ENCODE data around the gene ACSF3.
"Not testable (repeated sequence)": the region's sequence is repeated elsewhere in the genome, so short reads cannot be mapped to it uniquely, and the experiment has no call there.

ACSF3 gene

GRCh38 chr16:89179656-89180315, 86.1 kb downstream of the ACSF3 start:
- no peak for DNase-seq

- no peak for DNase-seq
Observed at GRCh38 chr16:89183463-89183862, 89.8 kb downstream of the ACSF3 start.

DNA sequence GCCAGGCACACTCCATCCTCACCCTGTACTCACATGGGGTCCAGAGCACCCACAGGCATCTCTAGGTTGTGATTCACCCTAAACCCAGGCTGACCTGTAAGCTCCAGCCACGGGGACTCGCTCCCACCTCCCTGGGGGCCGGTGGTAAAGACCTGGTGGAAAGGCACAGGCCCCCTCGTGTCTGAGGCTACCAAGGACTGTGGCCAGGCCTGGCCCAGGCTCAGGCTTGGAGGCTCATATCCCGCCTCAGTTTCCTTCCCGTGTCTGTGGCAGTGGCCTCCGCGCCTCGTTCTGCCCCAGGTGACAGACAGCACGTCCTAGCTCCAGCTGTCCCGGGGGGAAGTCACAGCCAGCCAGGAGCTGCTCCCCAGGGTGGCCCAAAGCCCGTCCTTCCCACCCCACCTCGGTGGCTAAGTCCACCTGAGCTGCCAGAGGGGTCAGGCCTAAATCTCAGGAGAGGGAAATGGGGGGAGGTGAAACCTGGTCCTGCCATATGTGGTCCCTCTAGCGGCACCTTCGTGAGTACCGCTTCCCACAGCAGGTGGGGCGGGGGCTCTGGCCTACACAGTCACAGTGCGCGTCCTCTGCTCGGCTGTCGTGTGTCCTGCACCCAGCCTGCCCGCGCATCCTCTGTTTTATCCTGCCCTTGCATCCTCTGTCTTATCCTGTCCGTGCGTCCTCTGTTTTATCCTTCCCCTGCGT, 90.5 kb downstream of the ACSF3 start:
- DNase-seq = no peak

DNA sequence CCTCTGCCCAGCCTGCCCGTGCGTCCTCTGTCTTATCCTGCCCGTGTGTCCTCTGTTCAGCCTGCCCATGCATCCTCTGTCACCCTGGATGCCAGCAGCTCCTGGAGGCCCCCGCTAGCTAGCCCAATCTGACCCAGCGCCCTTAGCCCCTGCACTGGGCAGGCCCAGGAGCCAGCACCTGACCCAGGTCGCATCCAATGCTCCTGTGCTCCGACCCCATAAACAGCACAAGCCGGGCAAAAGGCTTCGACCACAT, 91.0 kb downstream of the ACSF3 start:
- DNase-seq = no peak

DNA sequence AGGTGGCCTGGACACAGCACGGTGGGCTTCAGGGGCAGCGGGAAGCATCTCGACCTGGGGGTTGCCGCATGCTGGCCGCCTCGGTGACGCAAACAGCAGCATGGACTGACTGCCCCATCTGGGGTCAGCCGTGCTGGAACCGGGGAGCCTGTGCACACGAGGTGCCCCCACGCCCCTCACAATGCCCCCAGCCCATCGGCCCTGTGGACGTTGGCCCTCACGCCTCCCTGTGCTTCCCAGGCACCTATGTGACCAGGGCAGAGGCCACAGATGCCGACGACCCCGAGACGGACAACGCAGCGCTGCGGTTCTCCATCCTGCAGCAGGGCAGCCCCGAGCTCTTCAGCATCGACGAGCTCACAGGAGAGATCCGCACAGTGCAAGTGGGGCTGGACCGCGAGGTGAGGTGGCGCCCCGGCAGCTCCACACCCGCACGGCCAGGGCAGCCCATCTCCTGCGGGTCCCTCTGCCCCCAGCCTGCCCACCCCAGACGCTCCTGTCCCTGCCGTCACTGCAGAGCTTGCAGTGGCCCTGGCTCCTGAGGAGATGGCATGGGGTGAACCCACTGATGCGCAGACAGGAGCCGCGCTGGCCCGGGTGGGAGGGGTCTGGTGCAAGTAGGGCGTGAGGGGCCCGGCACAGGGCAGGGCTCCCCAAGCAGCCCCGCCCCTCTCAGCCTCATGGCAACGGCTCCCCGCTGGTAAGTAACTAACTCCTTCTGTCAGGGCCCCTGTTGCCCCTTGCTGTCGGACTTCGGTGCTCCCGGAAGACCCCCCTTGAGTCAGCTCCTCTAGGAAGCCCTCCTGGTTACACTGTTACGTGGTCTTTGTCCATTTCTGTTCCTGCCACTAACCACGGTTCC, 91.5 kb downstream of the ACSF3 start:
- no peak for DNase-seq

GRCh38 chr16:89185887-89186592, 92.4 kb downstream of the ACSF3 start:
- not testable (repeated sequence) for DNase-seq

DNA sequence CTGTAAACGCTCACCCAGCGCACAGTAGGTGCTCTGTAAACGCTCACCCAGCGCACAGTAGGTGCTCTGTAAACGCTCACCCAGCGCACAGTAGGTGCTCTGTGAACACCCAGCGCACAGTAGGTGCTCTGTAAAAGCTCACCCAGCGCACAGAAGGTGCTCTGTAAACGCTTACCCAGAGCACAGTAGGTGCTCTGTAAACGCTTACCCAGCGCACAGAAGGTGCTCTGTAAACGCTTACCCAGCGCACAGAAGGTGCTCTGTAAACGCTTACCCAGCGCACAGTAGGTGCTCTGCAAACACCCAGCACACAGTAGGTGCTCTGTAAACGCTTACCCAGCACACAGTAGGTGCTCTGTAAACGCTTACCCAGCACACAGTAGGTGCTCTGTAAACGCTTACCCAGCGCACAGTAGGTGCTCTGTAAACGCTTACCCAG, 93.0 kb downstream of the ACSF3 start:
- not testable (repeated sequence) for DNase-seq

GRCh38 chr16:89187032-89187769, 93.5 kb downstream of the ACSF3 start:
- DNase-seq = no peak

GRCh38 chr16:89187770-89188392, 94.2 kb downstream of the ACSF3 start:
- no peak for DNase-seq

- not testable (repeated sequence) for DNase-seq
Observed at GRCh38 chr16:89188471-89189357, 95.1 kb downstream of the ACSF3 start.

DNA sequence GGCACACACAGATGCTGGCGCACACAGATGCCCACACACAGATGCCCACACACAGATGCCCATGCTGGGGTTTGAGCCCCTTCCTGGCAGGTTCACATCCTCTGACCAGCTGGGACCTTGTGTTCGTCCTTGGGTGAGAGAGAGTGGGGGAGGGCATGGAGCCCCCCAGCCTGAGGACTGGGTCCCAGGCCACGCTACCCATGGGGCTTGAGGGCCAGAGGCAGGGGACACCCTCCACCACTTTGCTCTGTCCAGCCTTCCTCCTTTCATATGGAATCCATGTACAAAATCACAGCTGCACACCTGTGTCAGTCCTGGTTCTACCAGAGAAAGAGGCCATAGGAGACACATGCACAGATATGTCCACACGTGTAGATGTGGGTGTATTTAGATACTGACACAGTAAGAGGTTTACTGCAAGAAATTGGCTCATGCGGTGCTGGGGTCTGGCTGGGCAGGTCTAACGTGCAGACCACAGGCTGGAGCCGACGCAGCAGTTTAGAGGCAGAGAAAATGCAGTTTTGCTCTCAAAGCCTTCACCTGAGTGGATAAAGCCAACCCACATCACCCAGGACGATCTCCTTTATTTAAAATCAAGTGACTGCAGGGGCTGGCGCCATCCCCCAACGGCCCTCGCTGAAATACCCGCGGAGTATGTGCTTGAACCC, 95.8 kb downstream of the ACSF3 start:
- DNase-seq = no peak

- no peak for DNase-seq
Observed at GRCh38 chr16:89190150-89190958, 96.7 kb downstream of the ACSF3 start.

GRCh38 chr16:89191033-89191900, 97.6 kb downstream of the ACSF3 start:
- no peak for DNase-seq

GRCh38 chr16:89191901-89192185, 98.2 kb downstream of the ACSF3 start:
- no peak for DNase-seq

DNA sequence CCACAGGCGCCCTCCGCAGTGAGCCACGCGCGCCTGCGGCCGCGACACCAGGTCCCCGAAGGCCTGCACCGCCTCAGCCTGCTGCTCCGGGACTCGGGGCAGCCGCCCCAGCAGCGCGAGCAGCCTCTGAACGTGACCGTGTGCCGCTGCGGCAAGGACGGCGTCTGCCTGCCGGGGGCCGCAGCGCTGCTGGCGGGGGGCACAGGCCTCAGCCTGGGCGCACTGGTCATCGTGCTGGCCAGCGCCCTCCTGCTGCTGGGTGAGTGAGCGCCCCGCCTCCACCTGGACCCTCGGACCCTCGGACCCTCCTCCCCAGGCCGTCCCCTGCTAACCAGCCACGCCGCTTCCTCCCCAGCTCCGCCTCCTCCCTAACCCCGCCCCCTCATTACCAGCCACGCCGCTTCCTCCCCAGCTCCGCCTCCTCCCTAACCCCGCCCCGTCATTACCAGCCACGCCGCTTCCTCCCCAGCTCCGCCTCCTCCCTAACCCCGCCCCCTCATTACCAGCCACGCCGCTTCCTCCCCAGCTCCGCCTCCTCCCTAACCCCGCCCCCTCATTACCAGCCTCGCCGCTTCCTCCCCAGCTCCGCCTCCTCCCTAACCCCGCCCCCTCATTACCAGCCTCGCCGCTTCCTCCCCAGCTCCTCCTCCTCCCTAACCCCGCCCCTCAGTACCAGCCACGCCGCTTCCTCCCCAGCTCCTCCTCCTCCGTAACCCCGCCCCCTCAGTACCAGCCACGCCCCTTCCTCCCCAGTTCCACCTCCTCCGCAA, 98.7 kb downstream of the ACSF3 start:
- DNase-seq = not testable (repeated sequence)

- no peak for DNase-seq
Observed at GRCh38 chr16:89192956-89193575, 99.4 kb downstream of the ACSF3 start.

DNA sequence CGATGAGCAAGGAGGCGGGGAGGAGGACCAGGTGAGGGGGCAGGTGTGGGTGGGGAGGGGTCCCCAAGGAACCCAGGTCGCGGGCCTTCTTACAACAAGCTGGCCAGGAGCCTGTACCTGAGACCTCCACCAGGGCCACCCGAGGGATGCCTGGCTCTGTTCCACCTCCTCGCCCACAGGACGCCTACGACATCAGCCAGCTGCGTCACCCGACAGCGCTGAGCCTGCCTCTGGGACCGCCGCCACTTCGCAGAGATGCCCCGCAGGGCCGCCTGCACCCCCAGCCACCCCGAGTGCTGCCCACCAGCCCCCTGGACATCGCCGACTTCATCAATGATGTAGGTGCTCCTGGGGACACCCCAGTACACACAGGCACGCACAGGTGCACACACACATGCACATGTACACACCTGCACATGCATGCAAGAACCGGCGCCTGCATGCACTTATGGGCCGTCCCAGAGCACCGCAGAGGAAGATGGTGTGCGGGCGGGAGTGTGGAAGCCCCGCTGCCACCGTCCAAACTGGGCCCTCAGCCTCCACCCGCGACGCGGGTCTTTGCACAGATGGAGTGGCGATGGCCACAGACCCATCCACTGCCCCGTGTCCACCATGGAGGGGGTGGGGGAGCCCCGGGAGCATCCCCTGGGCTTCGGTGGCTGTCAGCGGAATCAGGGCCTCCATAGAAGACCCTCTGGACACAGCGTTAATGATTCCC, 100.1 kb downstream of the ACSF3 start:
- DNase-seq = no peak
